PC-9 (cell line): ENCODE measurements around the gene MEMO1. TPM values are rescaled to one million over a fixed set of nuclear protein-coding genes. Genes with fewer than 3 reads are reported as not detected.

Source experiments
- BruUV-seq: library from RNA; stranded (reverse); fragments of 400-500 nt; replicated peaks from 2 replicates; lab custom pipeline; 2021; lab: Mats Ljungman, UMichigan
- CTCF ChIA-PET: fragments of 300-600 bp; sonication (Branson Sonifier 250); formaldehyde crosslinking; loops from one replicate; lab custom pipeline; 2022; ENCODE audit warnings: antibody characterized with exemption; lab: Charles Lee
- POLR2A ChIA-PET: fragments of 300-600 bp; sonication (Branson Sonifier 250); formaldehyde crosslinking; loops from one replicate; lab custom pipeline; 2022; ENCODE audit warnings: antibody characterized with exemption; ENCODE audit not compliant: unreplicated experiment; lab: Charles Lee
- DNase-seq, 2 experiments: peaks; one replicate each; pipeline versions ENCODE4 v3.0.0 to v3.0.0-alpha.2; 2015 to 2022; ENCODE audit warnings: mixed read lengths in 1 of 2
- H2AFZ ChIP-seq: fragments of 200-600 bp; sonication (generic); 2 replicates; pipeline ENCODE4 v1.8.1; 2017; ENCODE audit warnings: antibody characterized with exemption
- H3F3A ChIP-seq: fragments of 200-600 bp; sonication (generic); 2 replicates; pipeline ENCODE4 v1.8.1; 2017; ENCODE audit warnings: antibody characterized with exemption, mild to moderate bottlenecking, low read depth; ENCODE audit not compliant: insufficient read depth
- H3K27ac ChIP-seq: fragments of 200-600 bp; sonication (generic); 2 replicates; pipeline ENCODE4 v1.6.1; 2016; ENCODE audit warnings: mixed run types
- H3K27me3 ChIP-seq: fragments of 200-600 bp; sonication (generic); 2 replicates; pipeline ENCODE4 v1.6.1; 2016; ENCODE audit warnings: low read depth, mixed run types; ENCODE audit not compliant: insufficient read depth
- H3K36me3 ChIP-seq: fragments of 200-600 bp; sonication (generic); 2 replicates; pipeline ENCODE4 v1.6.1; 2016; ENCODE audit warnings: low read depth, mixed run types
- H3K4me1 ChIP-seq: fragments of 200-600 bp; sonication (generic); replicated peaks from 2 replicates; pipeline ENCODE4 v1.6.1; 2016; ENCODE audit warnings: mixed run types; ENCODE audit not compliant: insufficient read depth
- H3K4me2 ChIP-seq: fragments of 200-600 bp; sonication (generic); 2 replicates; pipeline ENCODE4 v1.6.1; 2017; ENCODE audit warnings: mixed run types
- H3K4me3 ChIP-seq: fragments of 200-600 bp; sonication (generic); 2 replicates; pipeline ENCODE4 v1.6.1; 2016; ENCODE audit warnings: mixed run types
- H3K79me2 ChIP-seq: fragments of 200-600 bp; sonication (generic); 2 replicates; pipeline ENCODE4 v1.6.1; 2017; ENCODE audit warnings: low read depth, mixed run types
- H3K9me2 ChIP-seq: fragments of 200-600 bp; sonication (generic); 2 replicates; pipeline ENCODE4 v1.8.1; 2017; ENCODE audit warnings: mild to moderate bottlenecking; ENCODE audit not compliant: insufficient read depth
- H3K9me3 ChIP-seq: fragments of 200-600 bp; sonication (generic); 2 replicates; pipeline ENCODE4 v1.8.1; 2016; ENCODE audit warnings: low read depth; ENCODE audit not compliant: insufficient read depth
- H4K20me1 ChIP-seq: fragments of 200-600 bp; sonication (generic); 2 replicates; pipeline ENCODE4 v1.8.1; 2017; ENCODE audit not compliant: insufficient read depth
- EZH2 ChIP-seq: fragments of 200-600 bp; sonication (generic); IDR thresholded peaks from 2 replicates; pipeline ENCODE4 v1.8.0; 2017; ENCODE audit warnings: antibody characterized with exemption, low read depth
- intact Hi-C: fragments of 100-400 bp; cut with micrococcal nuclease; formaldehyde crosslinking; loops from one replicate; pipeline ENCODE4 v1.10.0; 2022; ENCODE audit not compliant: unreplicated experiment
- total RNA-seq: library from RNA; stranded (reverse); gene quantifications from 2 replicates; pipeline ENCODE4 v1.2.3, GENCODE V29; 2021
- TF ChIP-seq, protein P1 (sequence below): fragments of 200-600 bp; sonication (generic); conservative IDR thresholded peaks from 2 replicates; pipeline ENCODE4 v1.6.1; 2017; ENCODE audit warnings: mixed run types, antibody characterized with exemption, mild to moderate bottlenecking, moderate library complexity

MEMO1 gene
- total RNA-seq, 1 experiment from 2014 or later, result 40.2 TPM

DNA sequence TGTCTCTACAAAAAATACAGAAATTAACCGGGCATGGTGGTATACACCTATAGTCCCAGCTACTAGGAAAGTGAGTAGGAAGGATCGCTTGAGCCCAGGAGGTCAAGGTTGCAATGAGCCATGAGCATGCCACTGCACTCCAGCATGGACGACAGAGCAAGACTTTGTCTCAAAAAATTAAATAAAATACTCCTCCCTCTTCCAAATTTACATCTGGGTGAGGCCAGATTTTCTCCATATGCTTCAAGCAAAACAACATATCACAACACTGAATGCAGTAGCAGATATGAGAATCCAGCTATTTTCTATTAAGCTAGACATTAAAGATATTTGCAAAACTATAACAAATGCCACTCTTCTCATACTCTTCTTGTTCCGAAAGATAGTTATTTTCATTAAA is 20.9 kb downstream of the MEMO1 start:
- peaks cover 14% of the 10 kb centered on the region; the same call in 1 of the 2 replicates for H4K20me1 ChIP-seq
- POLR2A ChIA-PET, result interaction anchor here (0.7 kb wide), 1 partner anchor 103 kb away, joined by 3 read pairs; no protein-coding TSS in a partner anchor

DNA sequence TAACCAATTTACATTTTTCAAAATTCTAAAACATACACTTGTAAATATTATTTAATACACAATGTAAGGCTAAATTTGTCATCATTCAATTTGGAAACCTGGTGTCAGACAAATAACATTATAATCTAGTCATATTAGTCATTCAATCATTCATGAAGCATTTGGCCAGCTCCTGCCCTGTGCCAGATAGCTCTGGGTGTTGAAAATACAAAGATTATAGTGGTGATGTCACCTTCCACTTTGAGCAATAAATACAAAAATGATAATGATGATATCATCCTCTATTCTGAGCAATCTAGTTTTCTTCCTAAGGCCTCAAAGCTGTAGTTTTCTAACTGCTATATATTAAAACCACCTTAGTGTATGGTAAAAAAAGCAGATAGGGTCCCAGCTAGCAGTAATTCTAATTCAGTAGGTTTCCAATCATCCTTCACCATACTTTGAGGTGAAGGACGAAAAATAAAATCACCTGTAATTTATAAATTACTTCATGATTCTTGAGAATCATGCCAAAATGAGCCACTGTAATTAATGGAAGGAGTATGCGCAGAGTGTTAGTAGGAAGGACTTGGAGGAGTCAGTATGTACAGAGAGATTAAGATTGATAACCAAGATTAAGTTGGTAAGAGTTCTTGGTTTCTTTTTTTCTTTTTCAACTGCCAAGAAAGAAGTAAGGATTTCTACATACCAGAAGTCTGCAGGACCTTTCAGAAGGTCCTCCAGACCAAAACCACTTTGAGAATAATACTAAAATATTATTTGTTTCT is 23.2 kb downstream of the MEMO1 start:
- no peak overlapping the region for H3K4me3 ChIP-seq
- CTCF ChIA-PET, result no interaction called here
- no TSS peak for BruUV-seq

More for the DNA sequence above, 20.9 kb downstream of the MEMO1 start:
- no peaks in the 10 kb centered on the region; the same call in 1 of the 2 replicates for H3K36me3 ChIP-seq
- H3K9me3 ChIP-seq, result no peaks in the 10 kb centered on the region
- no peak overlapping the region for H3K27ac ChIP-seq
- CTCF ChIA-PET, result interaction anchor here (0.6 kb wide), 2 partner anchors 106 to 1582 kb away, joined by 3 to 6 read pairs; no protein-coding TSS in a partner anchor
- no TSS peak for BruUV-seq
- H3K9me2 ChIP-seq, result no peaks in the 10 kb centered on the region
- H2AFZ ChIP-seq, result no peak overlapping the region
- no peaks in the 10 kb centered on the region for H3K27me3 ChIP-seq
- peaks cover 7% of the 10 kb centered on the region for H3K4me1 ChIP-seq
- TF ChIP-seq, protein P1, sequence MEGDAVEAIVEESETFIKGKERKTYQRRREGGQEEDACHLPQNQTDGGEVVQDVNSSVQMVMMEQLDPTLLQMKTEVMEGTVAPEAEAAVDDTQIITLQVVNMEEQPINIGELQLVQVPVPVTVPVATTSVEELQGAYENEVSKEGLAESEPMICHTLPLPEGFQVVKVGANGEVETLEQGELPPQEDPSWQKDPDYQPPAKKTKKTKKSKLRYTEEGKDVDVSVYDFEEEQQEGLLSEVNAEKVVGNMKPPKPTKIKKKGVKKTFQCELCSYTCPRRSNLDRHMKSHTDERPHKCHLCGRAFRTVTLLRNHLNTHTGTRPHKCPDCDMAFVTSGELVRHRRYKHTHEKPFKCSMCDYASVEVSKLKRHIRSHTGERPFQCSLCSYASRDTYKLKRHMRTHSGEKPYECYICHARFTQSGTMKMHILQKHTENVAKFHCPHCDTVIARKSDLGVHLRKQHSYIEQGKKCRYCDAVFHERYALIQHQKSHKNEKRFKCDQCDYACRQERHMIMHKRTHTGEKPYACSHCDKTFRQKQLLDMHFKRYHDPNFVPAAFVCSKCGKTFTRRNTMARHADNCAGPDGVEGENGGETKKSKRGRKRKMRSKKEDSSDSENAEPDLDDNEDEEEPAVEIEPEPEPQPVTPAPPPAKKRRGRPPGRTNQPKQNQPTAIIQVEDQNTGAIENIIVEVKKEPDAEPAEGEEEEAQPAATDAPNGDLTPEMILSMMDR, result no peak
- no peak for TF ChIP-seq EZH2
- H3F3A ChIP-seq, result 0 out of 2 replicates have a peak, but pooled peaks cover 7% of the 10 kb centered on the region
- intact Hi-C loops, result no loop called here
- DNase-seq, result no peak
- no peak overlapping the region for H3K4me2 ChIP-seq
- H3K79me2 ChIP-seq, result peaks cover 95% of the 10 kb centered on the region
- no peak overlapping the region for H3K4me3 ChIP-seq

DNA sequence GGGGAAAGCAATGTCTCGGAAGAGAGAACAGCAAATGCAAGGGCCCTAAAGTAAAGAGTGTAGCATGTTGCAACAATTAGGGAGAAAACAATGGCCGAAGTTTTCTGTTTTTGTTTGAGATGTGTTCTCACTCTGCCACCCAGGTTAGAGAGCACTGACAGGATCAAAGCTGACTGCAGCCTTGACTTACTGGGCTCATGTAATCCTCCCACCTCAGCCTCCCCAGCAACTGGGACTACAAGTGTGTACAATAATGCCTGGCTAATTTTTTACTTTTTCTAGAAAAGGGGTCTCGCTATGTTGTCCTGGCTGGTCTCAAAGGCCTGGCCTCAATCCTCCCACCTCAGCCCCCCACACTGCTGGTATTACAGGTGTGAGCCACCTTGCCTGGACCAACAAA is 23.9 kb downstream of the MEMO1 start:
- CTCF ChIA-PET, result no interaction called here

More for the DNA sequence above, 23.2 kb downstream of the MEMO1 start:
- H3K4me1 ChIP-seq, result peaks cover 7% of the 10 kb centered on the region
- H3K79me2 ChIP-seq, result peaks cover 97% of the 10 kb centered on the region
- H3K9me2 ChIP-seq, result no peaks in the 10 kb centered on the region
- DNase-seq, result no peak
- no peak overlapping the region for H2AFZ ChIP-seq
- POLR2A ChIA-PET, result no interaction called here
- TF ChIP-seq, protein P1, result no peak
- TF ChIP-seq EZH2, result no peak
- H3K27ac ChIP-seq, result no peak overlapping the region
- H3K9me3 ChIP-seq, result no peaks in the 10 kb centered on the region
- intact Hi-C loops, result no loop called here
- H3K27me3 ChIP-seq, result no peaks in the 10 kb centered on the region
- no peaks in the 10 kb centered on the region; the same call in none of the 2 replicates for H3K36me3 ChIP-seq
- no peak overlapping the region for H3K4me2 ChIP-seq
- H3F3A ChIP-seq, result no peaks in the 10 kb centered on the region
- peaks cover 11% of the 10 kb centered on the region; the same call in 1 of the 2 replicates for H4K20me1 ChIP-seq

More for the DNA sequence above, 23.9 kb downstream of the MEMO1 start:
- Histone ChIP-seq H3K4me1 (peaks cover 2% of the 10 kb centered on the region; the same call in 1 of the 2 replicates), H3K9me3 (no peaks in the 10 kb centered on the region), H3K4me2 (no peak overlapping the region), H3F3A (no peaks in the 10 kb centered on the region), H3K4me3 (no peak overlapping the region), H3K27me3 (no peaks in the 10 kb centered on the region), H3K36me3 (no peaks in the 10 kb centered on the region; the same call in none of the 2 replicates), H3K27ac (no peak overlapping the region; the same call in 1 of the 2 replicates), H3K9me2 (no peaks in the 10 kb centered on the region), H2AFZ (no peak overlapping the region), H3K79me2 (peaks cover 98% of the 10 kb centered on the region), H4K20me1 (peaks cover 11% of the 10 kb centered on the region; the same call in 1 of the 2 replicates)
- no peak for DNase-seq
- POLR2A ChIA-PET, result no interaction called here
- TF ChIP-seq EZH2, result no peak
- TF ChIP-seq, protein P1, result no peak
- intact Hi-C loops, result no loop called here
- no TSS peak for BruUV-seq
